ENCODE data around the gene PIP4K2A. TPM values are rescaled to one million over a fixed set of nuclear protein-coding genes. Genes with fewer than 3 reads are reported as not detected.

PIP4K2A gene
- 29.5 to 44.1 TPM (median 44.0 TPM) in 3 replicates for total RNA-seq
- long read RNA-seq, transcript PIP4K2A-202 (10 exons, 3,802 nt): major isoform, 6 of 14 reads
- long read RNA-seq, partial matches to known transcripts: 3 of 14 reads
- long read RNA-seq, other reads (novel, unspliced or antisense): 5 of 14 reads

GRCh38 chr10:22714479-22715289, at the start of gene PIP4K2A:
Gene PIP4K2A, minus strand, starts transcription at chr10:22714578. Its CDS starts 252 bp downstream, at chr10:22714326.
- no peaks in the 10 kb centered on the region for H3K36me3 Mint-ChIP-seq (ENCODE audit: low read depth)
- H3K4me3 Mint-ChIP-seq (ENCODE audit: unreplicated experiment): peak within 1 kb of the TSS; percentile 82
- no peak for DNase-seq (ENCODE audit: low spot score)
- H3K4me1 Mint-ChIP-seq (ENCODE audit: low read depth): peaks cover 33% of the 10 kb centered on the region
- TF ChIP-seq CTCF (IDR thresholded peaks at IDR 0.05): no peak
- no peaks in the 10 kb centered on the region for H3K27me3 Mint-ChIP-seq (ENCODE audit: low read depth)
- no peaks in the 10 kb centered on the region for H3K9me3 Mint-ChIP-seq (ENCODE audit: low read depth)
- H3K27ac Mint-ChIP-seq (ENCODE audit: unreplicated experiment): peak within 1 kb of the TSS; percentile 68

- no peak overlapping the region for H3K4me3 Mint-ChIP-seq (ENCODE audit: unreplicated experiment)
Observed at GRCh38 chr10:22761569-22762220, 47.3 kb upstream of the PIP4K2A start.

GRCh38 chr10:22760025-22760424, 45.6 kb upstream of the PIP4K2A start:
- no peak for TF ChIP-seq CTCF (IDR thresholded peaks at IDR 0.05)

More at GRCh38 chr10:22761569-22762220, 47.3 kb upstream of the PIP4K2A start:
- no peak for DNase-seq (ENCODE audit: low spot score)
- Mint-ChIP-seq H3K27me3 (ENCODE audit: low read depth) (no peaks in the 10 kb centered on the region), H3K9me3 (ENCODE audit: low read depth) (no peaks in the 10 kb centered on the region), H3K36me3 (ENCODE audit: low read depth) (no peaks in the 10 kb centered on the region), H3K27ac (ENCODE audit: unreplicated experiment) (no peak overlapping the region), H3K4me1 (ENCODE audit: low read depth) (peaks cover 6% of the 10 kb centered on the region)
- TF ChIP-seq CTCF (IDR thresholded peaks at IDR 0.05): no peak

GRCh38 chr10:22758867-22759266, 44.5 kb upstream of the PIP4K2A start:
- Mint-ChIP-seq H3K4me1 (ENCODE audit: low read depth) (peaks cover 4% of the 10 kb centered on the region), H3K27ac (ENCODE audit: unreplicated experiment) (no peak overlapping the region), H3K9me3 (ENCODE audit: low read depth) (no peaks in the 10 kb centered on the region), H3K36me3 (ENCODE audit: low read depth) (no peaks in the 10 kb centered on the region), H3K4me3 (ENCODE audit: unreplicated experiment) (no peak overlapping the region), H3K27me3 (ENCODE audit: low read depth) (no peaks in the 10 kb centered on the region)
- DNase-seq (ENCODE audit: low spot score): no peak
- no peak for TF ChIP-seq CTCF (IDR thresholded peaks at IDR 0.05)

More at GRCh38 chr10:22760025-22760424, 45.6 kb upstream of the PIP4K2A start:
- H3K36me3 Mint-ChIP-seq (ENCODE audit: low read depth): no peaks in the 10 kb centered on the region
- H3K27me3 Mint-ChIP-seq (ENCODE audit: low read depth): no peaks in the 10 kb centered on the region
- DNase-seq (ENCODE audit: low spot score): no peak
- no peaks in the 10 kb centered on the region for H3K9me3 Mint-ChIP-seq (ENCODE audit: low read depth)
- H3K27ac Mint-ChIP-seq (ENCODE audit: unreplicated experiment): no peak overlapping the region
- peaks cover 4% of the 10 kb centered on the region for H3K4me1 Mint-ChIP-seq (ENCODE audit: low read depth)
- H3K4me3 Mint-ChIP-seq (ENCODE audit: unreplicated experiment): no peak overlapping the region

GRCh38 chr10:22754296-22754695, 39.9 kb upstream of the PIP4K2A start:
- no peak for TF ChIP-seq CTCF (IDR thresholded peaks at IDR 0.05)
- Mint-ChIP-seq H3K4me1 (ENCODE audit: low read depth) (no peaks in the 10 kb centered on the region), H3K36me3 (ENCODE audit: low read depth) (no peaks in the 10 kb centered on the region), H3K27me3 (ENCODE audit: low read depth) (no peaks in the 10 kb centered on the region), H3K4me3 (ENCODE audit: unreplicated experiment) (no peak overlapping the region), H3K27ac (ENCODE audit: unreplicated experiment) (no peak overlapping the region), H3K9me3 (ENCODE audit: low read depth) (no peaks in the 10 kb centered on the region)
- no peak for DNase-seq (ENCODE audit: low spot score)

Measured in chondrocyte (in vitro differentiated cells).